ENCODE results near the gene RBM33.
"Not testable (repeated sequence)": the region's sequence is repeated elsewhere in the genome, so short reads cannot be mapped to it uniquely, and the experiment has no call there.

RBM33 gene

GRCh38 chr7:155663937-155664336, 19.5 kb downstream of the RBM33 start:
- no peak for DNase-seq

GRCh38 chr7:155665079-155665956, 20.9 kb downstream of the RBM33 start:
- no peak for DNase-seq

GRCh38 chr7:155665957-155666287, 21.5 kb downstream of the RBM33 start:
- DNase-seq = no peak

- no peak for DNase-seq
These were observed 22.9 kb downstream of the RBM33 start for GRCh38 chr7:155667241-155667829.

GRCh38 chr7:155669717-155670505, 25.4 kb downstream of the RBM33 start:
- no peak for DNase-seq

GRCh38 chr7:155670521-155670920, 26.1 kb downstream of the RBM33 start:
- DNase-seq = no peak

- DNase-seq = no peak
These were observed 30.1 kb downstream of the RBM33 start for GRCh38 chr7:155674556-155674955.

- no peak for DNase-seq
These were observed 31.6 kb downstream of the RBM33 start for GRCh38 chr7:155676052-155676451.

- no peak for DNase-seq
These were observed 33.2 kb downstream of the RBM33 start for GRCh38 chr7:155677688-155678087.

- DNase-seq = no peak
These were observed 35.7 kb downstream of the RBM33 start for GRCh38 chr7:155680124-155680523.

GRCh38 chr7:155680864-155681263, 36.4 kb downstream of the RBM33 start:
- no peak for DNase-seq

GRCh38 chr7:155681663-155682062, 37.2 kb downstream of the RBM33 start:
- no peak for DNase-seq

GRCh38 chr7:155682484-155682883, 38.0 kb downstream of the RBM33 start:
- DNase-seq = no peak

- no peak for DNase-seq
These were observed 38.6 kb downstream of the RBM33 start for GRCh38 chr7:155683098-155683497.

GRCh38 chr7:155683714-155684113, 39.3 kb downstream of the RBM33 start:
- DNase-seq = no peak

- no peak for DNase-seq
These were observed 40.1 kb downstream of the RBM33 start for GRCh38 chr7:155684543-155684942.

- DNase-seq = no peak
These were observed 40.8 kb downstream of the RBM33 start for GRCh38 chr7:155685070-155685790.

GRCh38 chr7:155685791-155686160, 41.3 kb downstream of the RBM33 start:
- DNase-seq = no peak

GRCh38 chr7:155686620-155687324, 42.3 kb downstream of the RBM33 start:
- DNase-seq = not testable (repeated sequence)

- DNase-seq = not testable (repeated sequence)
These were observed 43.8 kb downstream of the RBM33 start for GRCh38 chr7:155688237-155688636.

- not testable (repeated sequence) for DNase-seq
These were observed 46.2 kb downstream of the RBM33 start for GRCh38 chr7:155690655-155691054.

- no peak for DNase-seq
These were observed 47.9 kb downstream of the RBM33 start for GRCh38 chr7:155692317-155692716.

Measured in retina (tissue), 1 donor.